ENCODE results near the gene SPATS2. TPM values are rescaled to one million over a fixed set of nuclear protein-coding genes. Genes with fewer than 3 reads are reported as not detected.
A peak's percentile ranks its signal among the peaks of the same experiment; 100 is the strongest.
"Not testable (repeated sequence)": the region's sequence is repeated elsewhere in the genome, so short reads cannot be mapped to it uniquely, and the experiment has no call there.

The SPATS2 gene
- total RNA-seq, 1 donor from 2014 or later = 46.3 TPM

GRCh38 chr12:49331380-49332222 is 35.7 kb upstream of the SPATS2 start:
- Mint-ChIP-seq H3K4me1 (ENCODE audit: low read depth, unreplicated experiment) (no peaks in the 10 kb centered on the region), H3K36me3 (ENCODE audit: low read depth, unreplicated experiment) (peaks cover 5% of the 10 kb centered on the region), H3K9me3 (ENCODE audit: unreplicated experiment) (peaks cover 8% of the 10 kb centered on the region), H3K27ac (ENCODE audit: unreplicated experiment) (no peak overlapping the region), H3K27me3 (ENCODE audit: low read depth, unreplicated experiment) (peaks cover 54% of the 10 kb centered on the region), H3K4me3 (ENCODE audit: unreplicated experiment) (no peak overlapping the region)
- H3K9ac ChIP-seq (ENCODE audit: low read length) = no peak overlapping the region
- H3K9me3 ChIP-seq (ENCODE audit: insufficient read depth, low read depth, low read length) = peaks cover 3% of the 10 kb centered on the region
- DNase-seq (ENCODE audit: low read depth) (peak; percentile 44), FAIRE-seq (no peak)
- H3K79me2 ChIP-seq (ENCODE audit: insufficient read depth, low read length) = no peaks in the 10 kb centered on the region
- peaks cover 8% of the 10 kb centered on the region for H4K20me1 ChIP-seq (ENCODE audit: insufficient read depth, low read length)
- no peak overlapping the region for H3K4me3 ChIP-seq (ENCODE audit: insufficient read depth, low read depth, low read length)
- no peak overlapping the region for H2AFZ ChIP-seq (ENCODE audit: low read depth, low read length)
- H3K4me2 ChIP-seq (ENCODE audit: low read length) = no peak overlapping the region
- H3K36me3 ChIP-seq (ENCODE audit: insufficient read depth, low read length) = no peaks in the 10 kb centered on the region
- TF ChIP-seq, protein P1, sequence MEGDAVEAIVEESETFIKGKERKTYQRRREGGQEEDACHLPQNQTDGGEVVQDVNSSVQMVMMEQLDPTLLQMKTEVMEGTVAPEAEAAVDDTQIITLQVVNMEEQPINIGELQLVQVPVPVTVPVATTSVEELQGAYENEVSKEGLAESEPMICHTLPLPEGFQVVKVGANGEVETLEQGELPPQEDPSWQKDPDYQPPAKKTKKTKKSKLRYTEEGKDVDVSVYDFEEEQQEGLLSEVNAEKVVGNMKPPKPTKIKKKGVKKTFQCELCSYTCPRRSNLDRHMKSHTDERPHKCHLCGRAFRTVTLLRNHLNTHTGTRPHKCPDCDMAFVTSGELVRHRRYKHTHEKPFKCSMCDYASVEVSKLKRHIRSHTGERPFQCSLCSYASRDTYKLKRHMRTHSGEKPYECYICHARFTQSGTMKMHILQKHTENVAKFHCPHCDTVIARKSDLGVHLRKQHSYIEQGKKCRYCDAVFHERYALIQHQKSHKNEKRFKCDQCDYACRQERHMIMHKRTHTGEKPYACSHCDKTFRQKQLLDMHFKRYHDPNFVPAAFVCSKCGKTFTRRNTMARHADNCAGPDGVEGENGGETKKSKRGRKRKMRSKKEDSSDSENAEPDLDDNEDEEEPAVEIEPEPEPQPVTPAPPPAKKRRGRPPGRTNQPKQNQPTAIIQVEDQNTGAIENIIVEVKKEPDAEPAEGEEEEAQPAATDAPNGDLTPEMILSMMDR (IDR thresholded peaks at IDR 0.05; ENCODE audit: insufficient read depth, low read depth, low read length) = peak; percentile 87
- TF ChIP-seq EZH2 (IDR thresholded peaks at IDR 0.05; ENCODE audit: insufficient read depth, low read length) = no peak
- peaks cover 37% of the 10 kb centered on the region for H3K27me3 ChIP-seq (ENCODE audit: insufficient read depth, low read length)
- H3K4me1 ChIP-seq (ENCODE audit: insufficient read depth, low read length) = peaks cover 3% of the 10 kb centered on the region
- H3K27ac ChIP-seq (ENCODE audit: low read depth, low read length) = no peak overlapping the region

- H3K27me3 Mint-ChIP-seq (ENCODE audit: low read depth, unreplicated experiment) = peaks cover 60% of the 10 kb centered on the region
- H3K4me1 Mint-ChIP-seq (ENCODE audit: low read depth, unreplicated experiment) = no peaks in the 10 kb centered on the region
- no peak overlapping the region for H3K4me3 Mint-ChIP-seq (ENCODE audit: unreplicated experiment)
- Histone ChIP-seq H3K4me3 (ENCODE audit: insufficient read depth, low read depth, low read length) (no peak overlapping the region), H2AFZ (ENCODE audit: low read depth, low read length) (no peak overlapping the region), H3K27ac (ENCODE audit: low read depth, low read length) (no peak overlapping the region), H3K27me3 (ENCODE audit: insufficient read depth, low read length) (peaks cover 43% of the 10 kb centered on the region), H3K9me3 (ENCODE audit: insufficient read depth, low read depth, low read length) (peaks cover 3% of the 10 kb centered on the region), H3K36me3 (ENCODE audit: insufficient read depth, low read length) (no peaks in the 10 kb centered on the region), H3K9ac (ENCODE audit: low read length) (no peak overlapping the region), H3K4me1 (ENCODE audit: insufficient read depth, low read length) (peaks cover 3% of the 10 kb centered on the region), H3K4me2 (ENCODE audit: low read length) (peak overlapping the region; percentile 73), H3K79me2 (ENCODE audit: insufficient read depth, low read length) (no peaks in the 10 kb centered on the region), H4K20me1 (ENCODE audit: insufficient read depth, low read length) (peaks cover 8% of the 10 kb centered on the region)
- no peak for DNase-seq (ENCODE audit: low read depth)
- H3K9me3 Mint-ChIP-seq (ENCODE audit: unreplicated experiment) = peaks cover 10% of the 10 kb centered on the region
- no peak for FAIRE-seq
- no peak overlapping the region for H3K27ac Mint-ChIP-seq (ENCODE audit: unreplicated experiment)
- TF ChIP-seq, protein P1 (IDR thresholded peaks at IDR 0.05; ENCODE audit: insufficient read depth, low read depth, low read length) = no peak
- no peak for TF ChIP-seq EZH2 (IDR thresholded peaks at IDR 0.05; ENCODE audit: insufficient read depth, low read length)
- H3K36me3 Mint-ChIP-seq (ENCODE audit: low read depth, unreplicated experiment) = peaks cover 5% of the 10 kb centered on the region
Observed at GRCh38 chr12:49332441-49332861, 34.8 kb upstream of the SPATS2 start.

DNA sequence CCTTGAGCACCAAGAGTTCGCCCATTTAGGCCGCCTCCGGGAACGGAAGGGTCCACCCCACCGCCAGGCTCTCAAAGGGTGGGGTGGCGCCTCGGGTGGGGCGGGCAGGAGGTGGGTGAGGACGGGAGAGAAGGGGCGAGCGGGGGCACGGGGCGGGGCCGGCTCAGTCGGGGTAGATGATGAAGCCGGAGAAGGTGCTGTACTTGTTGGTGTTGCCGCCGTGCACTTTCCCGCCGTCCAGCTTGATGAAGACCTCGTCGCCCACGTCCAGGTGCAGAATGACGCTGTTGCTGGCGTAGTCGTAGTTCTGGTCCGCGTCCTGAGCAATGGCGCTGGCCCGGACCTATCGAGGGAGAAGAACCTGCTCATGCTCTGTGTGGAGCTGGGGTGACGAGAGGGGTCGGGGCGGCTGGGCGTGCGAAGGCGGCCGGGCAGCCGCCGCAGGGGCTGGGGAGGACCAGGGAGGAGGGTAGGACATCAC is 34.3 kb upstream of the SPATS2 start:
- peak overlapping the region; percentile 54 for H3K4me3 Mint-ChIP-seq (ENCODE audit: unreplicated experiment)
- H2AFZ ChIP-seq (ENCODE audit: low read depth, low read length) = peak overlapping the region; percentile 69
- H3K36me3 ChIP-seq (ENCODE audit: insufficient read depth, low read length) = no peaks in the 10 kb centered on the region
- peaks cover 8% of the 10 kb centered on the region for H4K20me1 ChIP-seq (ENCODE audit: insufficient read depth, low read length)
- no peaks in the 10 kb centered on the region for H3K4me1 Mint-ChIP-seq (ENCODE audit: low read depth, unreplicated experiment)
- peak overlapping the region; percentile 5 for H3K4me3 ChIP-seq (ENCODE audit: insufficient read depth, low read depth, low read length)
- H3K27me3 Mint-ChIP-seq (ENCODE audit: low read depth, unreplicated experiment) = peaks cover 65% of the 10 kb centered on the region
- H3K27ac Mint-ChIP-seq (ENCODE audit: unreplicated experiment) = no peak overlapping the region
- H3K79me2 ChIP-seq (ENCODE audit: insufficient read depth, low read length) = no peaks in the 10 kb centered on the region
- peaks cover 48% of the 10 kb centered on the region for H3K27me3 ChIP-seq (ENCODE audit: insufficient read depth, low read length)
- H3K27ac ChIP-seq (ENCODE audit: low read depth, low read length) = no peak overlapping the region
- no peak for FAIRE-seq
- peaks cover 3% of the 10 kb centered on the region for H3K9me3 ChIP-seq (ENCODE audit: insufficient read depth, low read depth, low read length)
- no peak for DNase-seq (ENCODE audit: low read depth)
- peaks cover 5% of the 10 kb centered on the region for H3K36me3 Mint-ChIP-seq (ENCODE audit: low read depth, unreplicated experiment)
- H3K4me1 ChIP-seq (ENCODE audit: insufficient read depth, low read length) = peaks cover 3% of the 10 kb centered on the region
- H3K9me3 Mint-ChIP-seq (ENCODE audit: unreplicated experiment) = peaks cover 10% of the 10 kb centered on the region
- H3K9ac ChIP-seq (ENCODE audit: low read length) = no peak overlapping the region
- peak overlapping the region; percentile 73 for H3K4me2 ChIP-seq (ENCODE audit: low read length)
- TF ChIP-seq, protein P1 (IDR thresholded peaks at IDR 0.05; ENCODE audit: insufficient read depth, low read depth, low read length) = no peak
- TF ChIP-seq EZH2 (IDR thresholded peaks at IDR 0.05; ENCODE audit: insufficient read depth, low read length) = peak; percentile 66

DNA sequence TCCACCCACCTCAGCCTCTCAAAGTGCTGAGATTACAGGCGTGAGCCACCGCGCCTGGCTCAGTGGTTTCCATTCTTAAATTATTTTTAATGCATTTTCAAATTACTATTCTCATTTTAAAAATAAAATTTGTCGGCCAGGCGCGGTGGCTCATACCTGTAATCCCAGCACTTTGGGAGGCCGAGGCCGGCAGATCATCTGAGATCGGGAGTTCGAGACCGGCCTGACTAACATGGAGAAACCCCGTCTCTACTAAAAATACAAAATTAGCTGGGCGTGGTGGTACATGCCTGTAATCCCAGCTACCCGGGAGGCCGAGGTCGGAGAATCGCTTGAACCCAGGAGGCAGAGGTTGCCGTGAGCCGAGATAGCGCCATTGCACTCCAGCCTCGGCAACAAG is 33.5 kb upstream of the SPATS2 start:
- not testable (repeated sequence) for H3K27ac Mint-ChIP-seq (ENCODE audit: unreplicated experiment); H3K36me3 ChIP-seq (ENCODE audit: insufficient read depth, low read length); H3K9me3 ChIP-seq (ENCODE audit: insufficient read depth, low read depth, low read length); H3K4me2 ChIP-seq (ENCODE audit: low read length); H2AFZ ChIP-seq (ENCODE audit: low read depth, low read length); H3K36me3 Mint-ChIP-seq (ENCODE audit: low read depth, unreplicated experiment); H3K4me1 ChIP-seq (ENCODE audit: insufficient read depth, low read length); H3K4me3 Mint-ChIP-seq (ENCODE audit: unreplicated experiment); H4K20me1 ChIP-seq (ENCODE audit: insufficient read depth, low read length); DNase-seq (ENCODE audit: low read depth); H3K79me2 ChIP-seq (ENCODE audit: insufficient read depth, low read length); FAIRE-seq; H3K9ac ChIP-seq (ENCODE audit: low read length); H3K4me3 ChIP-seq (ENCODE audit: insufficient read depth, low read depth, low read length); H3K4me1 Mint-ChIP-seq (ENCODE audit: low read depth, unreplicated experiment); H3K27ac ChIP-seq (ENCODE audit: low read depth, low read length)
- peaks cover 12% of the 10 kb centered on the region for H3K9me3 Mint-ChIP-seq (ENCODE audit: unreplicated experiment)
- H3K27me3 ChIP-seq (ENCODE audit: insufficient read depth, low read length) = peaks cover 55% of the 10 kb centered on the region
- peaks cover 73% of the 10 kb centered on the region for H3K27me3 Mint-ChIP-seq (ENCODE audit: low read depth, unreplicated experiment)
